ENCODE measurements around the gene TRIM8. TPM values are rescaled to one million over a fixed set of nuclear protein-coding genes. Genes with fewer than 3 reads are reported as not detected.

TRIM8 gene
- total RNA-seq, 3 donors from 2014 or later, result 65.5 to 89.9 (median 71.3) TPM

- Histone ChIP-seq H3K36me3 (ENCODE audit: low read depth) (no peaks in the 10 kb centered on the region), H3K4me3 (no peak overlapping the region), H3K4me1 (ENCODE audit: low read depth) (peaks cover 41% of the 10 kb centered on the region), H3K9me3 (no peaks in the 10 kb centered on the region)
- intact Hi-C loops (cut with DNase I, micrococcal nuclease), result no loop called here
- ATAC-seq (no peak), DNase-seq (peak in 1 of 3 donors; percentile 26)
- TF ChIP-seq, protein P1, sequence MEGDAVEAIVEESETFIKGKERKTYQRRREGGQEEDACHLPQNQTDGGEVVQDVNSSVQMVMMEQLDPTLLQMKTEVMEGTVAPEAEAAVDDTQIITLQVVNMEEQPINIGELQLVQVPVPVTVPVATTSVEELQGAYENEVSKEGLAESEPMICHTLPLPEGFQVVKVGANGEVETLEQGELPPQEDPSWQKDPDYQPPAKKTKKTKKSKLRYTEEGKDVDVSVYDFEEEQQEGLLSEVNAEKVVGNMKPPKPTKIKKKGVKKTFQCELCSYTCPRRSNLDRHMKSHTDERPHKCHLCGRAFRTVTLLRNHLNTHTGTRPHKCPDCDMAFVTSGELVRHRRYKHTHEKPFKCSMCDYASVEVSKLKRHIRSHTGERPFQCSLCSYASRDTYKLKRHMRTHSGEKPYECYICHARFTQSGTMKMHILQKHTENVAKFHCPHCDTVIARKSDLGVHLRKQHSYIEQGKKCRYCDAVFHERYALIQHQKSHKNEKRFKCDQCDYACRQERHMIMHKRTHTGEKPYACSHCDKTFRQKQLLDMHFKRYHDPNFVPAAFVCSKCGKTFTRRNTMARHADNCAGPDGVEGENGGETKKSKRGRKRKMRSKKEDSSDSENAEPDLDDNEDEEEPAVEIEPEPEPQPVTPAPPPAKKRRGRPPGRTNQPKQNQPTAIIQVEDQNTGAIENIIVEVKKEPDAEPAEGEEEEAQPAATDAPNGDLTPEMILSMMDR (IDR thresholded peaks at IDR 0.05), result no peak
Observed at GRCh38 chr10:102654969-102655368, 10.7 kb downstream of the TRIM8 start.

DNA sequence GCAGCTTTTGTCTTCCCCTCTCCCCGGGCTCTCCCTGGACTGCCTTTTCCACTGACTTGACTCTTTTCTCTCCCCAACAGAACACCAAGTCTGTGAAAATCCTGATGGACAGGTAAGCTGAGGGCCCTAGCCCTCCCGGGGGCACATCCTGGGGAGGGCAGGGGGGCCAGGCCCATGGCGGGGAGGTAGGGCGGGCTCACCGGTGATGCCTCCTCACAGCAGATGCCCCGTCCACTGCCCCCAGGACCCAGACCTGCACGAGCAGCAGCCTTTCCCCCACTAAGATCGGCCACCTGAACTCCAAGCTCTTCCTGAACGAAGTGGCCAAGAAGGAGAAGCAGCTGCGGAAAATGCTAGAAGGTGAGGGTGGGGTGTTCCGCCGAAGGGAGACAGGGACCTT is 11.7 kb downstream of the TRIM8 start:
- Histone ChIP-seq H3K4me3 (no peak overlapping the region), H3K36me3 (ENCODE audit: low read depth) (no peaks in the 10 kb centered on the region), H3K4me1 (ENCODE audit: low read depth) (peaks cover 39% of the 10 kb centered on the region), H3K9me3 (no peaks in the 10 kb centered on the region)
- TF ChIP-seq, protein P1 (IDR thresholded peaks at IDR 0.05), result no peak
- no peak for ATAC-seq
- peak in 1 of 3 donors; percentile 26 for DNase-seq
- intact Hi-C loops (cut with DNase I, micrococcal nuclease), result no loop called here

DNA sequence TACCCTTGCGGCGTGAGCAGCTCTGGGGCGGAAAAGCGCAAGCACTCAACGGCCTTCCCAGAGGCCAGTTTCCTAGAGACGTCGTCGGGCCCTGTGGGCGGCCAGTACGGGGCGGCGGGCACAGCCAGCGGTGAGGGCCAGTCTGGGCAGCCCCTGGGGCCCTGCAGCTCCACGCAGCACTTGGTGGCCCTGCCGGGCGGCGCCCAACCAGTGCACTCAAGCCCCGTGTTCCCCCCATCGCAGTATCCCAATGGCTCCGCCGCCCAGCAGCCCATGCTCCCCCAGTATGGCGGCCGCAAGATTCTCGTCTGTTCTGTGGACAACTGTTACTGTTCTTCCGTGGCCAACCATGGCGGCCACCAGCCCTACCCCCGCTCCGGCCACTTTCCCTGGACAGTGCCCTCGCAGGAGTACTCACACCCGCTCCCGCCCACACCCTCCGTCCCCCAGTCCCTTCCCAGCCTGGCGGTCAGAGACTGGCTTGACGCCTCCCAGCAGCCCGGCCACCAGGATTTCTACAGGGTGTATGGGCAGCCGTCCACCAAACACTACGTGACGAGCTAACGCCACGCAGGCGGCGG is 12.6 kb downstream of the TRIM8 start:
- H3K4me1 ChIP-seq (ENCODE audit: low read depth), result peaks cover 33% of the 10 kb centered on the region
- intact Hi-C loops (cut with DNase I, micrococcal nuclease), result no loop called here
- ATAC-seq (no peak), DNase-seq (peak in 1 of 3 donors; percentile 53)
- H3K4me3 ChIP-seq, result no peak overlapping the region
- H3K9me3 ChIP-seq, result no peaks in the 10 kb centered on the region
- no peaks in the 10 kb centered on the region for H3K36me3 ChIP-seq (ENCODE audit: low read depth)
- TF ChIP-seq, protein P1 (IDR thresholded peaks at IDR 0.05), result no peak

GRCh38 chr10:102657451-102657850 is 13.2 kb downstream of the TRIM8 start:
- H3K9me3 ChIP-seq, result no peaks in the 10 kb centered on the region
- no peak overlapping the region for H3K4me3 ChIP-seq
- H3K36me3 ChIP-seq (ENCODE audit: low read depth), result no peaks in the 10 kb centered on the region
- intact Hi-C loops (cut with DNase I, micrococcal nuclease), result no loop called here
- no peak for ATAC-seq
- DNase-seq, result peak in 1 of 3 donors; percentile 40
- H3K4me1 ChIP-seq (ENCODE audit: low read depth), result peaks cover 32% of the 10 kb centered on the region
- TF ChIP-seq, protein P1 (IDR thresholded peaks at IDR 0.05), result no peak

- H3K4me1 ChIP-seq (ENCODE audit: low read depth), result peaks cover 32% of the 10 kb centered on the region
- TF ChIP-seq, protein P1 (IDR thresholded peaks at IDR 0.05), result no peak
- H3K36me3 ChIP-seq (ENCODE audit: low read depth), result no peaks in the 10 kb centered on the region
- intact Hi-C loops (cut with DNase I, micrococcal nuclease), result no loop called here
- H3K4me3 ChIP-seq, result no peak overlapping the region
- DNase-seq (peak; percentile 76 to 83 (median 79)), ATAC-seq (peak; percentile 75)
- no peaks in the 10 kb centered on the region for H3K9me3 ChIP-seq
Observed at GRCh38 chr10:102657984-102658724, 13.9 kb downstream of the TRIM8 start.

All from mucosa of descending colon (tissue), 3 donors.